ENCODE data around the gene OR12D3.
"Not testable (repeated sequence)": the region's sequence is repeated elsewhere in the genome, so short reads cannot be mapped to it uniquely, and the experiment has no call there.

Gene OR12D3

DNA sequence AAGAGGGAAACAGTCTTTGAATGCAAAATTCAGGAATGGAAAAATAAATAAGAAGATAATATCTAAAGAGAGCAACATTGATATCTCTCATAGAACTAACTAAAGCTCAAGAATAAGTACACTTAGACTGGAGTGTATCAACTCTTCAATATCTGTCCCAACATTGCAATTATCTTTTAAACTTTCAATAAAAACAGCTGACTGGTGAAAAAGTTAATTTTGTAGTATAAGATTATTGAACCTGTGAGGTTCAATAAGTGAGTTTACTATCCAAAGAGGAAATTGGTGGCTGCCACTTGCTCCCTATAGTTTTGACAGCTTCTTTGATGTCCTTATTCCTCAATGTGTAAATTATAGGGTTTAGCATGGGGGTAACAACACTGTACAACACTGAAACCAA, 20.1 kb downstream of the OR12D3 start:
- TF ChIP-seq PKNOX1 (IDR thresholded peaks at IDR 0.05) (no peak), ELF4 (IDR thresholded peaks at IDR 0.05) (no peak), L3MBTL2 (conservative IDR thresholded peaks at IDR 0.05) (no peak), LEF1 (IDR thresholded peaks at IDR 0.05; ENCODE audit: borderline replicate concordance) (no peak), CTBP1 (IDR thresholded peaks at IDR 0.05; ENCODE audit: borderline replicate concordance) (no peak), SP1 (IDR thresholded peaks at IDR 0.05) (no peak), TARDBP (IDR thresholded peaks at IDR 0.05) (no peak), FOXA1 (IDR thresholded peaks at IDR 0.05) (no peak)
- ChIA-PET CTCF (no interaction called here), POLR2A (no interaction called here)
- DNase-seq (ENCODE audit: extremely low spot score): no peak

- POLR2A ChIA-PET; DNase-seq (ENCODE audit: extremely low spot score); CTCF ChIA-PET: not testable (repeated sequence)
Measured at GRCh38 chr6:29349348-29349747, 25.7 kb downstream of the OR12D3 start.

GRCh38 chr6:29345380-29345779, 29.7 kb downstream of the OR12D3 start:
- no peak for DNase-seq (ENCODE audit: extremely low spot score)
- TF ChIP-seq BHLHE40 (IDR thresholded peaks at IDR 0.05; ENCODE audit: borderline replicate concordance) (no peak), ELF4 (IDR thresholded peaks at IDR 0.05) (no peak), FOXK2 (IDR thresholded peaks at IDR 0.05) (no peak), SUZ12 (IDR thresholded peaks at IDR 0.05) (no peak), HDGF (IDR thresholded peaks at IDR 0.05; ENCODE audit: borderline replicate concordance) (no peak), FOXA1 (IDR thresholded peaks at IDR 0.05) (no peak), LEF1 (IDR thresholded peaks at IDR 0.05; ENCODE audit: borderline replicate concordance) (no peak), FOXM1 (IDR thresholded peaks at IDR 0.05; ENCODE audit: borderline replicate concordance) (no peak), CTBP1 (IDR thresholded peaks at IDR 0.05; ENCODE audit: borderline replicate concordance) (no peak), PKNOX1 (IDR thresholded peaks at IDR 0.05) (no peak), L3MBTL2 (conservative IDR thresholded peaks at IDR 0.05) (no peak), NFRKB (IDR thresholded peaks at IDR 0.05) (no peak), SP1 (IDR thresholded peaks at IDR 0.05) (no peak), ZNF384 (IDR thresholded peaks at IDR 0.05) (no peak), ARNT (IDR thresholded peaks at IDR 0.05) (no peak), TARDBP (IDR thresholded peaks at IDR 0.05) (no peak)
- ChIA-PET CTCF (no interaction called here), POLR2A (no interaction called here)

DNA sequence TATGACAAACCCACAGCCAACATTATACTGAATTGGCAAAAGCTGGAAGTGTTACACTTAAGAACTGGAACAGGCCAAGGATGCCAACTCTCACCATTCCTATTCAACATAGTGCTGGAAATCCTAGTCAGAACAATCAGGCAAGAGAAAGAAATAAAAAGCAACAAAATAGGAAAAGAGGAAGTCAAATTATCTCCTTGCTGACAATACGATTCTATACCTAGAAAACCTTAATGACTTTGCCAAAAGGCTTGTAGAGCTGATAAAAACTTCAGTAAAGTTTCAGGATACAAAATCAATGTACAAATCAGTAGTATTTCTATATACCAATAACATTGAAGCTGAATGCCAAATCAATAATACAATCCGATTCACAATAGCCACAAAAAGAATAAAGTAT, 38.8 kb downstream of the OR12D3 start:
- POLR2A ChIA-PET: no interaction called here
- CTCF ChIA-PET: interaction anchor here (0.6 kb wide), 1 partner anchor 1450 kb away, joined by 3 read pairs; no protein-coding TSS in a partner anchor
- no peak for TF ChIP-seq FOXK2 (IDR thresholded peaks at IDR 0.05)
- no peak for TF ChIP-seq FOXA1 (IDR thresholded peaks at IDR 0.05)
- TF ChIP-seq ARNT (IDR thresholded peaks at IDR 0.05): no peak
- no peak for TF ChIP-seq SUZ12 (IDR thresholded peaks at IDR 0.05)
- no peak for TF ChIP-seq BHLHE40 (IDR thresholded peaks at IDR 0.05; ENCODE audit: borderline replicate concordance)
- no peak for TF ChIP-seq ELF4 (IDR thresholded peaks at IDR 0.05)
- no peak for DNase-seq (ENCODE audit: extremely low spot score)

DNA sequence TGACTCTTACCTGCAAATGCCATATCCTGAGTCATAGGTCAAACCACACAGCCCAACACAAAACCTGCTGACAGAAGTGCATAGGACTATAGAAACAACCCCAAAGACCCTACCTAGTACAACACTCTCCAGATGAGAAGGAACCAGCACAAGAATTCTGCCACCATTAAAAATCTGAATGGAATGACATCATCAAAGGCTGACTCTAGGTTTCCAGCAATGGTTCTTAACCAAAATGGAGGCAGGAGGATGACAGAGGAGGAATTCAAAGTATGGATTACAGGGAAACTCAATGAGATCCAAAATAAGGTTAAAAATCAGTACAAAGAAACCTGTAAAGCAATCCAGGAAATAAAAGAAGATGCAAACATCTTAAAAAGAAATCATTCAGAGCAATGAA, 42.4 kb downstream of the OR12D3 start:
- POLR2A ChIA-PET: no interaction called here
- DNase-seq (ENCODE audit: extremely low spot score): no peak
- TF ChIP-seq BHLHE40 (IDR thresholded peaks at IDR 0.05; ENCODE audit: borderline replicate concordance) (no peak), FOXK2 (IDR thresholded peaks at IDR 0.05) (no peak), NFRKB (IDR thresholded peaks at IDR 0.05) (no peak), ZNF384 (IDR thresholded peaks at IDR 0.05) (no peak), ELF4 (IDR thresholded peaks at IDR 0.05) (no peak)

GRCh38 chr6:29325777-29326176, 49.3 kb downstream of the OR12D3 start:
- ChIA-PET CTCF (interaction anchor here (0.9 kb wide), 1 partner anchor 32 kb away, joined by 3 read pairs; no protein-coding TSS in a partner anchor), POLR2A (no interaction called here)
- no peak for DNase-seq (ENCODE audit: extremely low spot score)
- TF ChIP-seq CTBP1 (IDR thresholded peaks at IDR 0.05; ENCODE audit: borderline replicate concordance) (no peak), FOXA1 (IDR thresholded peaks at IDR 0.05) (no peak), L3MBTL2 (conservative IDR thresholded peaks at IDR 0.05) (peak; percentile 37; the same call in 1 of the 2 replicates)

More for the DNA sequence above, 42.4 kb downstream of the OR12D3 start:
- CTCF ChIA-PET: interaction anchor here (0.6 kb wide), 1 partner anchor 770 kb away, joined by 3 read pairs; no protein-coding TSS in a partner anchor
